ENCODE measurements around the gene GPRIN3. TPM values are rescaled to one million over a fixed set of nuclear protein-coding genes. Genes with fewer than 3 reads are reported as not detected.

GPRIN3 gene
- total and polyA plus RNA-seq, 10 of the 15 experiments (the other 5 are each of a cell fraction or from before 2014, with no cell fraction given): under 0.01 to 0.05 (median 0.01) TPM; not detected in 6

DNA sequence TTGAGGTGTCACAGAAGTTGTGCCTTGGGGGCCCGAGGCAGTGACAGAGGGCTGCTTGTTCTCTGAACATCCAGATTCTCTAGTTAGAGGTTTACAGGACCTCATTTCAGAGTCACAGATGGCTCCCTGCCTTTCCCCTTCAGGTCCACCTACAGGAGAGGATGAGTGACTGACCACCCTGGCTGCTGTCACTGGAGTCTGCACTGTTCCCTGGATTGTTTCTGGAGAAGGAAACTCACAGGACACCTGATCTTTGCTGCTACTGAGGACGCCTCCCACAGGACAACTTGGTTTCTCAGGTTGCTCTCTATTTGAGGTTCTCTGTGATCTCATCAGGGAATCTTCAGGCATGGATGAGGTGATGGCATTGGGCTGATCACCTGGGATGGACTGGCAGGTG is 58.3 kb downstream of the GPRIN3 start:
- Histone ChIP-seq H3K4me1 (ENCODE audit: control insufficient read depth, insufficient read depth, low read length) (no peaks in the 10 kb centered on the region), H3K4me3 (no peak overlapping the region), H3K79me2 (ENCODE audit: control insufficient read depth, insufficient read depth, low read length) (no peaks in the 10 kb centered on the region), H3K4me2 (ENCODE audit: control insufficient read depth, insufficient read depth) (no peak overlapping the region), H3K9ac (ENCODE audit: control insufficient read depth, insufficient read depth, low read length) (no peak overlapping the region), H3K9me3 (replicated peaks; ENCODE audit: control insufficient read depth, insufficient read depth, low read length) (no peaks in the 10 kb centered on the region), H4K20me1 (ENCODE audit: control insufficient read depth, insufficient read depth) (no peaks in the 10 kb centered on the region), H3K36me3 (ENCODE audit: control insufficient read depth in 2 of 2, insufficient read depth in 2 of 2, low read length in 1 of 2) (no peaks in the 10 kb centered on the region), H3K27ac (ENCODE audit: control insufficient read depth, insufficient read depth) (no peak overlapping the region), H2AFZ (ENCODE audit: control insufficient read depth, low read depth, low read length) (no peak overlapping the region), H3K27me3 (replicated peaks in 1 of 2; ENCODE audit: control insufficient read depth in 2 of 2, insufficient read depth in 2 of 2, low read length in 1 of 2) (no peaks in the 10 kb centered on the region)
- CTCF ChIA-PET: interaction anchor here (3.3 to 6.2 kb wide), 2 partner anchors 12 to 23 kb away, joined by 9 to 23 read pairs; no protein-coding TSS in a partner anchor
- in situ Hi-C loops (cut with MboI) (no loop called here), intact Hi-C loops (cut with micrococcal nuclease; ENCODE audit: unreplicated experiment) (no loop called here)
- RAD21 ChIA-PET (ENCODE audit: unreplicated experiment): no interaction called here
- no peak for FAIRE-seq
- no peak for ATAC-seq
- no peak for TF ChIP-seq SMAD5 (IDR thresholded peaks at IDR 0.05; ENCODE audit: low read depth)
- TF ChIP-seq DPF2 (IDR thresholded peaks at IDR 0.05): no peak
- TF ChIP-seq HDGF (IDR thresholded peaks at IDR 0.05): no peak
- no peak for TF ChIP-seq SUZ12 (IDR thresholded peaks at IDR 0.05; ENCODE audit: unreplicated experiment)
- TF ChIP-seq BHLHE40 (IDR thresholded peaks at IDR 0.05; ENCODE audit: borderline replicate concordance in 1 of 2, low read depth in 2 of 2, low read length in 1 of 2): no peak
- BruUV-seq (replicated peaks): no TSS peak
- SMC1A ChIA-PET (ENCODE audit: uncharacterized antibody, unreplicated experiment): no interaction called here
- no peak for DNase-seq (ENCODE audit: low read depth, low spot score)
- POLR2A ChIA-PET: no interaction called here
- 14% methylated on average over 2 of the region's 2 CpGs for WGBS (ENCODE audit: insufficient coverage, insufficient replicate concordance, low lambda C conversion rate, missing lambda C conversion rate)

GRCh38 chr4:89248879-89249281 is 58.7 kb downstream of the GPRIN3 start:
- no peak overlapping the region for H2AFZ ChIP-seq (ENCODE audit: control insufficient read depth, low read depth, low read length)
- CTCF ChIA-PET: no interaction called here
- H3K4me1 ChIP-seq (ENCODE audit: control insufficient read depth, insufficient read depth, low read length): no peaks in the 10 kb centered on the region
- POLR2A ChIA-PET: interaction anchor here (1.1 kb wide), 1 partner anchor 11 kb away, joined by 3 read pairs; no protein-coding TSS in a partner anchor
- FAIRE-seq (no peak), DNase-seq (ENCODE audit: low read depth, low spot score) (no peak), ATAC-seq (no peak)
- in situ Hi-C loops (cut with MboI): no loop called here
- intact Hi-C loops (cut with micrococcal nuclease; ENCODE audit: unreplicated experiment): no loop called here
- WGBS (ENCODE audit: insufficient coverage, insufficient replicate concordance, low lambda C conversion rate, missing lambda C conversion rate): 48% methylated on average over 11 of the region's 11 CpGs
- no peak overlapping the region for H3K4me2 ChIP-seq (ENCODE audit: control insufficient read depth, insufficient read depth)
- H3K9me3 ChIP-seq (replicated peaks; ENCODE audit: control insufficient read depth, insufficient read depth, low read length): no peaks in the 10 kb centered on the region
- H4K20me1 ChIP-seq (ENCODE audit: control insufficient read depth, insufficient read depth): no peaks in the 10 kb centered on the region
- H3K79me2 ChIP-seq (ENCODE audit: control insufficient read depth, insufficient read depth, low read length): no peaks in the 10 kb centered on the region
- no TSS peak for BruUV-seq (replicated peaks)
- no peak overlapping the region for H3K4me3 ChIP-seq
- H3K36me3 ChIP-seq (ENCODE audit: control insufficient read depth in 2 of 2, insufficient read depth in 2 of 2, low read length in 1 of 2): no peaks in the 10 kb centered on the region
- RAD21 ChIA-PET (ENCODE audit: unreplicated experiment): interaction anchor here (0.8 kb wide), 1 partner anchor 94 kb away, joined by 3 read pairs; no protein-coding TSS in a partner anchor
- H3K27ac ChIP-seq (ENCODE audit: control insufficient read depth, insufficient read depth): no peak overlapping the region
- H3K9ac ChIP-seq (ENCODE audit: control insufficient read depth, insufficient read depth, low read length): no peak overlapping the region
- SMC1A ChIA-PET (ENCODE audit: uncharacterized antibody, unreplicated experiment): interaction anchor here (1.8 kb wide), 1 partner anchor 10 kb away, joined by 6 read pairs; no protein-coding TSS in a partner anchor
- H3K27me3 ChIP-seq (replicated peaks in 1 of 2; ENCODE audit: control insufficient read depth in 2 of 2, insufficient read depth in 2 of 2, low read length in 1 of 2): no peaks in the 10 kb centered on the region
- TF ChIP-seq KAT2A (conservative IDR thresholded peaks at IDR 0.05; ENCODE audit: control insufficient read depth, low read depth, low read length) (no peak), BCLAF1 (IDR thresholded peaks at IDR 0.05) (no peak), CEBPB (IDR thresholded peaks at IDR 0.05; ENCODE audit: borderline replicate concordance in 1 of 2, low read depth in 2 of 2, low read length in 2 of 2) (no peak), HDAC6 (IDR thresholded peaks at IDR 0.05; ENCODE audit: unreplicated experiment) (no peak), ESRRA (IDR thresholded peaks at IDR 0.05; ENCODE audit: low read length) (no peak)
- TF ChIP-seq, protein P1, sequence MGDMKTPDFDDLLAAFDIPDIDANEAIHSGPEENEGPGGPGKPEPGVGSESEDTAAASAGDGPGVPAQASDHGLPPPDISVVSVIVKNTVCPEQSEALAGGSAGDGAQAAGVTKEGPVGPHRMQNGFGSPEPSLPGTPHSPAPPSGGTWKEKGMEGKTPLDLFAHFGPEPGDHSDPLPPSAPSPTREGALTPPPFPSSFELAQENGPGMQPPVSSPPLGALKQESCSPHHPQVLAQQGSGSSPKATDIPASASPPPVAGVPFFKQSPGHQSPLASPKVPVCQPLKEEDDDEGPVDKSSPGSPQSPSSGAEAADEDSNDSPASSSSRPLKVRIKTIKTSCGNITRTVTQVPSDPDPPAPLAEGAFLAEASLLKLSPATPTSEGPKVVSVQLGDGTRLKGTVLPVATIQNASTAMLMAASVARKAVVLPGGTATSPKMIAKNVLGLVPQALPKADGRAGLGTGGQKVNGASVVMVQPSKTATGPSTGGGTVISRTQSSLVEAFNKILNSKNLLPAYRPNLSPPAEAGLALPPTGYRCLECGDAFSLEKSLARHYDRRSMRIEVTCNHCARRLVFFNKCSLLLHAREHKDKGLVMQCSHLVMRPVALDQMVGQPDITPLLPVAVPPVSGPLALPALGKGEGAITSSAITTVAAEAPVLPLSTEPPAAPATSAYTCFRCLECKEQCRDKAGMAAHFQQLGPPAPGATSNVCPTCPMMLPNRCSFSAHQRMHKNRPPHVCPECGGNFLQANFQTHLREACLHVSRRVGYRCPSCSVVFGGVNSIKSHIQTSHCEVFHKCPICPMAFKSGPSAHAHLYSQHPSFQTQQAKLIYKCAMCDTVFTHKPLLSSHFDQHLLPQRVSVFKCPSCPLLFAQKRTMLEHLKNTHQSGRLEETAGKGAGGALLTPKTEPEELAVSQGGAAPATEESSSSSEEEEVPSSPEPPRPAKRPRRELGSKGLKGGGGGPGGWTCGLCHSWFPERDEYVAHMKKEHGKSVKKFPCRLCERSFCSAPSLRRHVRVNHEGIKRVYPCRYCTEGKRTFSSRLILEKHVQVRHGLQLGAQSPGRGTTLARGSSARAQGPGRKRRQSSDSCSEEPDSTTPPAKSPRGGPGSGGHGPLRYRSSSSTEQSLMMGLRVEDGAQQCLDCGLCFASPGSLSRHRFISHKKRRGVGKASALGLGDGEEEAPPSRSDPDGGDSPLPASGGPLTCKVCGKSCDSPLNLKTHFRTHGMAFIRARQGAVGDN (IDR thresholded peaks at IDR 0.05): no peak
